Measurements from ENCODE around the gene FBXO11.
A peak's percentile ranks its signal among the peaks of the same experiment; 100 is the strongest.

FBXO11 gene

DNA sequence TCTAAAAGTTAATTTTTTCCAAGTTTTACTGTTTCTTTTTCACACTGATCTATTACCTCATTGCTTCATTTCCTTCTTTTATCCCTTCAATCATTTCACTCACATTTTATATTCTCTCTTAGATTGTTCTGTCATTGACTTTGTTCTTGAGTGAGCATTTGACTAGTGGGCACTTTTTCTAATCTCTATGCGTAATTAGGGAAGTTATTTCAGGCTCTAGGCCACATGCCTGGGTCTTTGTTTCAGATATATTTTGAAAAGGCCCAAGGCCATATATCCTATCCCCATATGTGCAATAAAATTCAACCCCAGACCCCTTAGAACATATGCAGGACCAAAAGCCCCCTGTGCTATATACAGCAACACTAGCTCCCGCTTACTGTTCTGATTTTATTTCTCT is 62.1 kb downstream of the FBXO11 start:
- no peak for DNase-seq

DNA sequence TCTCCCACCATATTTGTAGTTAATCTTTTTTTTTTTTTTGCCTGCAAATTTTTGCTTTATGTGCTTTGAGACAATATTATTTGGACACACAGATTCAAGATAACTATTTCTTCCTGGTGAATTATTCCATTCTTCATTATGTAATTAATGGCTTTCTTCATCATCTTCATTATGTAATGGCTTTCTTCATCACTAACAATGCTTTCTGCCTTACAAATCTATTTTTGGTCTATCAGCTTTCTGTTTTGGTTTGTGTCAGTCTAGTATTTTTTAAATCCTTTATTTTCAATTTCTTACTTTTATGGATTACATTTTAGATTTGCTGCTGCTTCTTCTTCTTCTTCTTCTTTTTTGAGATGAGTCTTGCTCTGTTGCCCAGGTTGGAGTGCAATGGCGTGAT is 62.9 kb downstream of the FBXO11 start:
- no peak for DNase-seq

DNA sequence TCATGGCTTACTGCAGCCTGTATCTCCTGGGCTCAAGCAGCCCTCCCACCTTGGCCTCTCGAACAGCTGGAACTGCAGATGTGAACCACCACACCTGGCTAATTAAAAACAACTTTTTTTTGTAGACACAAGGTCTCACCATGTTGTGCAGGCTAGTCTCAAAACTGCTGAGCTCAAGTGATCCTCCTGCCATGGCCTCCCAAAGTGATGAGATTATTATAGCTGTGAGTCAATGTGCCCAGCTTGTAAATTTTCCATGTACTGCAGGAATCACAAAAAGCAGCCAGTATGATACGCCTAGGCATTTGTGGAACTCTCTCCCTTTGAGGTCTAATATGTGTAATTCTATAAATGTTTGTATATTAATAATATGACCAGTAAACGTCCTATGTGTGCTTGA is 63.5 kb downstream of the FBXO11 start:
- DNase-seq, result no peak

DNA sequence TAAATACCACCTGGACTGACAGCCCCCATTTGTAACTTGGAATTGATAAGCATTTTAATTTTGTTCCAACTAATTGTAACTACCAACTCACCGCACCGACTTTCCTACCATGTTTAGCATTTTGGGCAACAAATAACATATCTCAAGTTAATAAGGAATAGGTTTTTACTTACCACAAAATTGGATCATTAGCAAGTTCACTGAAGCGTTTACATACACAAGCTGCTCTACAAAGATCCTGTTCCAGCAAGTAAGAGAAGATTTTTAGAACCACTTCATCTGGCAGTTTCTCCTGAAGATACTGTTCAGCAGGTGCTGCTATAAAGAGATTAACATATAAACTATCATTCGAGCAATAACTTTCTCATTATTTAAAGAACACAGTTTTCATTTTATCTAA is 67.6 kb downstream of the FBXO11 start:
- DNase-seq, result no peak

DNA sequence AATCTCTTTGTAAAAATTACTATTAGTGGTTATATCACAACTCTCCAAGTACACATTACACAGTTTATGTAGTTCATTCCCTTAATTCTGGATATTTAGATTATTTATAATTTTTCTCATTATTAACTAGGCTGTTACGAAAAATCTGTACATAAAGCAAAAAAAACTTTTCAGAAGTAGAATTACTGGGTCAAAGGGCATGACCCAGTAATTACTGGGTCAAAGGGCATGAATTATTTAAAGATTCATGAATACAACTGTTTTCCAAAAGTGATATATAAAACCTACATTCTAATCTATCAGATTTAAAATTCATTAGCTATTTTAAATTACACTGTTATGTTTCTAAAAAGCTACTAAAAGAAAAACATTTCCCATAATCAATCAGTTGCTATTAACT is 68.0 kb downstream of the FBXO11 start:
- DNase-seq, result no peak

DNA sequence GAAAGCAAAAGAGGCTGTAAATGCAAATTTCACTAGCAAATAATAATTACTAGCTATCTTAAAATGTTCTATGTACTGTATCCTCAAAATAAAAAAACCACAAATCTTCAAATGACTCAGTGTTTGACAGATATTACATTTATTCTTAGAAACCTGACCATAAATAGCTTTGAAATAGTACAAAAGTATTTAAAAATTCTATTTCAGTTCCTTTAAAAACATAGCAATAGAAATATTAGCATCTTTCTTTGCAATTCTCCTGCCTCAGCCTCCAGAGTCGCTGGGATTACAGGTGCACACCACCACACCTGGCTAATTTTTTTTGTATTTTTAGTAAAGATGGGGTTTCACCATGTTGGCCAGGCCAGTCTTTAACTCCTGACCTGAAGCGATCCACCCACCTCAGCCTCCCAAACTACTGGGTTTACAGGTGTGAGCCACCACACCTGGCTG is 72.8 kb downstream of the FBXO11 start:
- no peak for DNase-seq

DNA sequence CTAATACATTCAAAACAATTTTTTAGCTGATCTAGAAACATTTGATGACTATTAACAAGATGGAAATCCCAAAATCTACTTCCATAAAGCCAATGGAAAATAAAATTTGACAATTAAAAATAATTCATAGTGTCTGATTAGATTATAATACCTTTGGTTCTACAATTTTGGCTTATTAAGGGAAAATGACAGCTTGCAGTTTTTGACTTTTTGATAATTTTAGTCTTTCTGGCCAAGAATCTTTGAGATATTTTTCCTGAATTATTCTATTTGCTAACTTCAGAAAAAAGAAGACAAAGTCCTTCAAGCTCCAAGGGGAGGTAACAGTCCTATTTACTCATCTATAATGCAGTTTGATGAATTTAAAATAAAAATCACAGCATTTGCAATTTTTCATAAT is 83.8 kb downstream of the FBXO11 start:
- no peak for DNase-seq

DNA sequence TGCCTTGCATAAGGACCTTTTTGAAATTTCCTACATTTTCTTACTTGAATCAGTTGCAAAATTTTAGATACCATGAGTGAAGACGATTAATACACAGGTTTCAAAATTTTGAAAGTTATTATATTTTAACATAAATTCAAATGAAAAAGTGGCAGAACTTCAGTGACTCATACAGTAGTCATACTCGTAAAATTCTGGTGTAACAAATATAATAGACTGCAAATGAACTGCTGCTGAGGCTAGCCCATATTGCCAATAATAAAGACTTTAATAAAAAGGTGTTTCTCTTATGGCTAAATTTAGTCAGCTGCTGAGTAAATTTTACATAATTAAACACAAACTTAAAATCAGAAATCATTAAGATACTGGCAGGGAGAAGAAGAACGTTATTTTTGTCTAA is 86.5 kb downstream of the FBXO11 start:
- no peak for DNase-seq

DNA sequence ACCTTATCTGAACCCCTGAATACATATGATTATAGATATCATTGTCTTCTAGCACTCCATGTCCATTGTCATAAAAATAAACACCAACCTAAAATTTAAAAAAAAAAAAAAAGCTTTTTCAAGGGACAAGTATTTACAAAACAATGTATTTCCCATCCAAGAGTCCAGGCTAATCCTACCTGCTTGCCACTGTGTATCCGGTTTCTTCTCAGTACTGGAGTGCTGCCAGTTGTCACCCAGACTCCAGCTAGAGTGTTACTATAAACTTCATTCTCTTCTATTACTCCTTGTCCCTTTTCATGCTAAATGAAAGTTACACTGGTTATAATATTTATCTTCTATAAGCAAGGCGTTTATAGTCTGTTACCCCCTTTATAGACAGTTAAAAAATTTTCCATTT is 87.5 kb downstream of the FBXO11 start:
- DNase-seq, result no peak

DNA sequence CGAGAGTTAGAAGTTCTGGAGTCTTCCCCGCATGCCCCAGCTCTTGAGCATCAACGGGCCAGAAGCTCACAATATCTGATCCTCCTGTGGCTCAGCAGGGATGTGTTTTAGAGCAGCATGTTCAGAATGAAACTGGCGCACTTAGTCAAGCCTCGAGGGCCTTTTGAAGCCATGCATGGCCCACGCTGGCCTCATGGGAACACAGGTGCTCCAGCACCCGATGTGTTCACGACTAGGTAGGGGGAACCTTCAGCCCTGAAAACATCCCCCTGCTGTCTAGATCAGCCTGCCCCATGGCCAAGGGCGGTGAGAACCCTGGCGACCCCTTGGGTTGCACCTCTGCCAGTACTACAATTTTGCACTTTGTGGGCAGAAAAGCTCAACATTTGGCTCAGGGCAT is 90.5 kb downstream of the FBXO11 start:
- no peak for DNase-seq

DNA sequence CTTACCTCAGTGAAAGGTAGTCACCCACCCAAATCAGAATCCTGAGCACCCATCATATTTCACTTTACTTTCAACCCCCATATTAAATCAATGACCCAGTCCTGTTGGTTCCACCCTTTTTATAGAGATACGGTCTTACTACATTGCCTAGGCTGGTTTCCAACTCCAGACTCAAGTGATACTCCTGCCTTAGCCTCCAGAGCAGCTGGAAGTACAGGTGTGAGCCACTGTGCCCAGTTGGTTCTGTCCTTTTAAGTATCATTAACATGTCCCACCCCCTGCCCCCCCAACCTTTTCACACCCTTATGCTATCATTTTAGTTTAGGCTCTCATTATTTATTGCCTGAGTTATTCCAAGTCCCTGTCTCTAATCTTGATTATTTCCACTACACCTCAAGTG is 94.6 kb downstream of the FBXO11 start:
- DNase-seq, result no peak

DNA sequence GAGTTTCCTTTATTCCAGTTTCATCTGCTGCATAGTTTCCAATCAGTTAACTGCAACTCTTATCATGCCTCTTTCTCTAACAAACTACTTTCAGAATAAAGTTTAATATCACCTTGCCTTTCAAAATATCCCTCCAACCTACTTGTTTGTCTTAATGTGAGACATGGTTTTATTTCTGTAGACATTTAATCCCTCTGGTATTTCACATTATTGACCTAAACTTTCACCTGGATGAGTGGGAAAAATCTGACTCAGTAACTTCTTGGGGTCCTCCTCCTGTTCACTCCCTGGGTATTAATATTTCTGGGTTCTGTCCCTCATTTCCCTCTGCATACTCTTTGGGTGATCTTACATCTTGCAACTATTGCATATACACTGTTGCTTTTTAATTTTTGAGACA is 95.4 kb downstream of the FBXO11 start:
- no peak for DNase-seq

DNA sequence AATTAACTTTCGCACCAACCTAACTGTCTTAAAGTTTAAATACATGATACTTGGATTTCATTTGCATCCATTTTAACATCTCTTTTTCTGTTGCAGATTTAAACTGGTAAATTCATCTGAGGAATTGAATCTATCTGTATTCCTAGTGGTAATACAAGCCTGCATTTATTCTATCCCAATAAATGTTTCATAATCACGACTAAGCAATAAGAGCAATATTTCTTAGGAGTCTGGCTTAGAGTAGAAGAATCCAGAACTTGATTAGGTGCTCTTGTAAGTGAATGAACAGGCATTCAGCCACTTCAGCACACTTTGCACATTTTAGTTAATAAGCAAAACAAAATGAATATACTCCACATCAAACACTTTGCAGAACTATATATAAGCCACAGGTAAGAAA is 96.4 kb downstream of the FBXO11 start:
- no peak for DNase-seq

DNA sequence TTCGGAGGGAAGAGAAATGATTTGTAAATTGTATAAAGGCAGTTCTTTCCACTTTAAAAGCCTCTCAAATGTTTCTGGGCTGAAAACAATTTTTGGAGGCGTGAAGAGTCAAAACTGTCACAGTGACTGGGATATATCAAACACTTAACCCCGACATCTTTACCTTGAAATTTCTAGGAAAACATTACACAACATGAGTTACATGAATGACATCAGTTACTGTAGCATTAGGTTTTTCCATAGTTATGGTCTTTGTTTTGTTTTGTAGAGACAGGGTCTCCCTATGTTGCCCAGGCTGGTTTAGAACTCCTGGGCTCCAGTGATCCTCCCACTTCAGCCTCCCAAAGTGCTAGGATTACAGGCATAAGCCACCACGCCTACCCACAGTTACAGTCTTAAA is 97.7 kb downstream of the FBXO11 start:
- no peak for DNase-seq

DNA sequence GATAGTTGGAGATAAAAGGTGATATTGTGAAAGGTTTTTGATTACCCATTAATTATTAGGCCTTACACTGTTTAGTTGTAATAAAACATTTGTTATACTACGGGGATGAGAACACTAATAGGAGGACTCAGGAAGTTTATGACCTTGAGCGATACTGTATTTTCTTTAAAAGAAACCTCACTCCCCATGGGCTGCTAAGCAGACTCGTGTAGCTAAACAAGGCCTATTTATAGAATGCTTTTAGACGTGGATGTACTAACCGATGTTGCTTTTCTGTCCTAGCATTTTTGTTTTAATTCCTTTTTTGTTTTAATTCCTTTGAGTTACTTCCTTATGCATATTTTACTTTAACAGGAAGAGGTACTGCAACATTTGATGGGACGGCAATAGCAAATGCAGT is 100.4 kb downstream of the FBXO11 start:
- DNase-seq, result no peak

DNA sequence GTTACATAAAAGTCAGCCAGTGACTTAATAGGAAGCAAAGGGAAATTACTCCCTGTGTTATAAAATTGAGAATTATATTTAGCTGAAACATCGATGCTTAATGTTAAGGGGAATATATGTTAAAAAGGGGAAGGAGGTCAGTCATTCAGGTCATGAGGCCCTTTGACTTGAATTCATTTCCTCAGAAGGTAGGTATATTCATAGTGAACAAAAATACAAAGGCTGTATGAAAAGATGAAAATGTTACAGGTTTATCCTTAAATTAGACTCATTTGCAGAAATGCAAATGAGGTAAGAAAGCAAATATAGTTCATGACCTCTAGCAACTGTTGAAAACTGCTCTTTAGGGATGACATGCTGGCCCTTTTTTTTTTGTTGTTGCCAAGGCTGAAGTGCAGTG is 102.5 kb downstream of the FBXO11 start:
- DNase-seq, result no peak

DNA sequence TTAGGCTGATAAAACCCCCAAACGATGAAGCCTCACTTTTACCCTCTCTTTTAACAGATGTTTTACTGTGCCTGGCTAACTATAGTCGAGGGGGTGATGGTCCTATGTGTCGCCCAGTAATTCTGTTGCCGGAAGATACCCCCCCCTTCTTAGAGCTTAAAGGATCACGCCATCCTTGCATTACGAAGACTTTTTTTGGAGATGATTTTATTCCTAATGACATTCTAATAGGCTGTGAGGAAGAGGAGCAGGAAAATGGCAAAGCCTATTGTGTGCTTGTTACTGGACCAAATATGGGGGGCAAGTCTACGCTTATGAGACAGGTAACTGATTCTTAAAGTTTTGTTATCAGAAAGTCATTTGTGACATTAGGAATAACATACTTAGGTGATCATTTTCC is 102.9 kb downstream of the FBXO11 start:
- no peak for DNase-seq

DNA sequence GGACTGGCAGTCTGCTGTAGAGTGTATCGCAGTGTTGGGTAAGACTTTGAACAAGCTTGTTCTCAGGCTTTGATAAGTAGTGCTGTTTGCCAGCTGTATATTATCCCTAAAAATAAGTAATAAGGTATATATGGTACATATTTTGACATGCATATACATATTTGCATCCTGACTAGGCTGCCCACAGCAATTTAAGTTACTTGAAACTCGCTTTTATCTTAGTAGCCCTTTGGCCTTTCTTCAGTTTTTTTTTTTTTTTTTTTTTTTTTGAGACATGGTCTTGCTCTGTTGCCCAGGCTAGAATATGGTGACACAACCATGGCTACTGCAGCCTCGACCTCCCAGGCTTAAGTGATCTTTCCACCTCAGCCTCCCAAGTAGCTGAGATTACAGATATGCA is 105.2 kb downstream of the FBXO11 start:
- no peak for DNase-seq

DNA sequence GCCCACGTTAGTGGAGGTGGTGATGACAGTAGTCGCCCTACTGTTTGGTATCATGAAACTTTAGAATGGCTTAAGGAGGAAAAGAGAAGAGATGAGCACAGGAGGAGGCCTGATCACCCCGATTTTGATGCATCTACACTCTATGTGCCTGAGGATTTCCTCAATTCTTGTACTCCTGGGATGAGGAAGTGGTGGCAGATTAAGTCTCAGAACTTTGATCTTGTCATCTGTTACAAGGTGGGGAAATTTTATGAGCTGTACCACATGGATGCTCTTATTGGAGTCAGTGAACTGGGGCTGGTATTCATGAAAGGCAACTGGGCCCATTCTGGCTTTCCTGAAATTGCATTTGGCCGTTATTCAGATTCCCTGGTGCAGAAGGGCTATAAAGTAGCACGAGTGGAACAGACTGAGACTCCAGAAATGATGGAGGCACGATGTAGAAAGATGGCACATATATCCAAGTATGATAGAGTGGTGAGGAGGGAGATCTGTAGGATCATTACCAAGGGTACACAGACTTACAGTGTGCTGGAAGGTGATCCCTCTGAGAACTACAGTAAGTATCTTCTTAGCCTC is 107.2 kb downstream of the FBXO11 start:
- no peak for DNase-seq

DNA sequence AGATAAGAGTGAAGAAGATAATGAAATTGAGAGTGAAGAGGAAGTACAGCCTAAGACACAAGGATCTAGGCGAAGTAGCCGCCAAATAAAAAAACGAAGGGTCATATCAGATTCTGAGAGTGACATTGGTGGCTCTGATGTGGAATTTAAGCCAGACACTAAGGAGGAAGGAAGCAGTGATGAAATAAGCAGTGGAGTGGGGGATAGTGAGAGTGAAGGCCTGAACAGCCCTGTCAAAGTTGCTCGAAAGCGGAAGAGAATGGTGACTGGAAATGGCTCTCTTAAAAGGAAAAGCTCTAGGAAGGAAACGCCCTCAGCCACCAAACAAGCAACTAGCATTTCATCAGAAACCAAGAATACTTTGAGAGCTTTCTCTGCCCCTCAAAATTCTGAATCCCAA is 107.7 kb downstream of the FBXO11 start:
- no peak for DNase-seq

DNA sequence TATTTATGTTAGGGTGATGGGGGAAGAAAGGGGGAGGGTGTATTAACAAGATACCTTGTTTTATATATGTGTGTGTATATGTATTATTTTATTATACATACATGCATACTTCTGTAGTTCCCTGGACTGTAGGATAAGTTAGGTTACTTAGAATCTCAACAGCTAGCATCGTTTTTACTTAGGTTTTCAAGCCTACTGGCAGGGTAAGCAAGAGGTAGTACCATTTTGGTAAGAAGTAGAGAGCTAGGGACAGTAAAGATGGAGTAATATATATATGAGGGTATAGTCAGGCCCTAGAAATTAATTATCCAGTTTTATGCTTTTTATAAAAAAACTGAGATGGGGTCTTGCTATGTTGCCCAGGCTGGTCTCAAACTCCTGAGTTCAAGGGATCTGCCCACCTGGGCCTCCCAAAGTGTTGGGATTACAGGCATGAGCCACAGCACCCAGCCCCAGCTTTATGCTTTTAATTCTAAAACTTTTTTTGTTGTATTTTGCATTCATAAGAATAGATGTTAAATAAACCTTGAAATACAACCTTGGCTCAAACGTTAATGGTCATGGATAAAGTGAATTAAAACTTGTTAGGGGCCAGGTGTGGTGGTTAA is 110.1 kb downstream of the FBXO11 start:
- DNase-seq, result no peak

DNA sequence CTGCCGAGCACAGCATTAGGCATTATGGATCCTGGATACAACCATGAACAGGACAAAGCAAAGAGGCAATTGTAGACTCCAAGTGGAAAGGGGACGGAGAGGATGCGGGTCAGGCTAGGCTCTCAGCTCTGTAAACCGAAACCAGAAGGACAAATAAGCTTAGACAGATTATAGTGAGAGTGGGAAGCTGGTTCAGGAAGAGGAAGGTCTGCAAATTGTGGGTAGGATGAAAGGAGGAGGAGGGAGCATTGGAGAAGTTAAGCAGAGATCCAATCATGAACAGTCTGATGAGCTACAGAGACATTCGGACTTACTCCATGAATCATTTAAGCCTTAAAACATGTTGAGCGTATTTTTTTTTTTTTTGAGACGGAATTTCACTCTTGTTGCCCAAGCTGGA is 120.3 kb downstream of the FBXO11 start:
- DNase-seq, result no peak

DNA sequence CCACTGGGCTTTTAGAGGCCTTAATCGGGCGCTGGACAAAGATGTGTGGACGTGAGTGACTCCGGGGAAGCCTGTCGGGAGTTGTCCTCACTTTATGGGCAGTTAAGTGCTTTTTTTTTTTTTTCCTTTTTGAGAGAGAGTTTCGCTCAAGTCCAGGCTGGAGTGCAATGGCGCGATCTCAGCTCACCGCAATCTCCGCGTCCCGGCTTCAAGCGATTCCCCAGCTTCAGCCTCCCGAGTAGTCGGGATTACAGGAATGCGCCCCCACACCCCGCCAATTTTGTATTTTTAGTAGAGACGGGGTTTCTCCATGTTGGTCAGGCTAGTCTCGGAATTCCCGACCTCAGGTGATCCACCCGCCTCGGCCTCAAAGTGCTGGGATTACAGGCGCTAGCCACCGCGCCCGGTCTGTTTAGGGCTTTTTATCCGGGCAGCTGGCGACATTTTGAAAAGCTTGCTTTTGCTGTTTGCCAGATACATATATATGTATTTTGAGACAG is 121.9 kb downstream of the FBXO11 start:
- no peak for DNase-seq

DNA sequence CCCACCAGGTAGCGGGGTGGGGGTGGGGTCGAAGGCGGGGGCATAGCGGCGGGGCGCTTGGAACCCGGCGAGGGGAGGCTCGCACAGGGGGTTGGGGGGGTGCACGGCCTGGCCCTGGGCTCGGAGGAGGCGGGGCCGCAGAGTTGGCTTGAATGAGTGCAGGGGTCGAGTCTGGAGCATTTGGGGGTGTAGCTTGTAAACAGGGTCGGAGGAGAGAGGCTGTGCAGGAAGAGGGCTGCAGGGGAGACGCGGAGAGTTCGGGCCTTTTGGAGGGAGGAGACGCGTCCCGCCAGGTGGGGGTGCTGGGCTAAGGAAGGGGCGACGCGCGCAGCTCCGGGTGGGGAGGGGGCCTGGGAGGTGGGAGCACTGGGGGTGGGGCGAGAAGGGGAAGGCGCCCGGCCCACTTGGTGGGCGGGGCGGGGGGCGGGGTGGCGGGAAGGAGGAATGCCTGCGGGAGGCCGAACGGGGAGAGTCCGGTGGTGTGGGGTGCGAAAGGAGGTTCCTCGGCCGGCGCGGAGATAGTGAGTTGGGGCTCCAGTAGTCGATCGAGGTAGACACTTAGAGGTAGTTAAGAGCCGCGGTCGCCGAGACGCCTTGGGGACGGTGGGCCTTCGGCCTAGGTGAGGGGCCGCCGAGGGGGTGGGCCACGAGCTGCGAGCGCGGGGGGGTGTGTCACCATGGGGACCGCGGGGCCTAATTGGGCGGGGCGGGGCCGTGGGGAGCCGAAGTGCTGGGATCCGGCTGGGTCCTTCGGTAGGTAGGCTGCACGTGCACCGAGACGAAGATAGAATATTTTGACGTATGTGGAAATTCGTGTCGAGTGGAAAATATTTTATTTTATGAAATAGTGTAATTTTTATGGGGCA is 122.6 kb downstream of the FBXO11 start:
- DNase-seq, result peak; percentile 72 to 75

Measured in stimulated activated CD4-positive, alpha-beta T cell treated with anti-CD3 and anti-CD28 coated beads, Interleukin-2, amount 100 ng/mL, for 24 hours (primary cell).